ENCODE results near the gene FKBP11. TPM values are rescaled to one million over a fixed set of nuclear protein-coding genes. Genes with fewer than 3 reads are reported as not detected.

Gene FKBP11
- 10 to 100 TPM; 22.4 to 82.7 (median 51.1) TPM for polyA plus RNA-seq
- long read RNA-seq, donor 1, full-length matches to known transcripts: 88 of 88 reads
- long read RNA-seq, donor 1, partial matches to known transcripts: 0 of 88 reads
- long read RNA-seq, donor 1, other reads (novel, unspliced or antisense): 0 of 88 reads
- long read RNA-seq, donor 2, full-length matches to known transcripts: 20 of 20 reads
- long read RNA-seq, donor 2, partial matches to known transcripts: 0 of 20 reads
- long read RNA-seq, donor 2, other reads (novel, unspliced or antisense): 0 of 20 reads
- long read RNA-seq, donor 3, full-length matches to known transcripts: 32 of 32 reads
- long read RNA-seq, donor 3, partial matches to known transcripts: 0 of 32 reads
- long read RNA-seq, donor 3, other reads (novel, unspliced or antisense): 0 of 32 reads
- long read RNA-seq, donor 4, partial matches to known transcripts: 0 of 1 reads
- long read RNA-seq, donor 4, other reads (novel, unspliced or antisense): 0 of 1 reads
- long read RNA-seq, donor 5, full-length matches to known transcripts: 13 of 13 reads
- long read RNA-seq, donor 5, partial matches to known transcripts: 0 of 13 reads
- long read RNA-seq, donor 5, other reads (novel, unspliced or antisense): 0 of 13 reads
- long read RNA-seq, donor 6, full-length matches to known transcripts: 22 of 22 reads
- long read RNA-seq, donor 6, partial matches to known transcripts: 0 of 22 reads
- long read RNA-seq, donor 6, other reads (novel, unspliced or antisense): 0 of 22 reads
- long read RNA-seq, donor 7: 0 reads
- long read RNA-seq, donor 8, full-length matches to known transcripts: 3 of 3 reads
- long read RNA-seq, donor 8, partial matches to known transcripts: 0 of 3 reads
- long read RNA-seq, donor 8, other reads (novel, unspliced or antisense): 0 of 3 reads
- long read RNA-seq, donor 9, full-length matches to known transcripts: 8 of 8 reads
- long read RNA-seq, donor 9, partial matches to known transcripts: 0 of 8 reads
- long read RNA-seq, donor 9, other reads (novel, unspliced or antisense): 0 of 8 reads
- long read RNA-seq, donor 10, full-length matches to known transcripts: 39 of 39 reads
- long read RNA-seq, donor 10, partial matches to known transcripts: 0 of 39 reads
- long read RNA-seq, donor 10, other reads (novel, unspliced or antisense): 0 of 39 reads

- Histone ChIP-seq H3K27me3 (ENCODE audit: control insufficient read depth in 3 of 3, insufficient read depth in 3 of 3, low read length in 3 of 3) (no peaks in the 10 kb centered on the region), H3K9me3 (ENCODE audit: control insufficient read depth in 2 of 2, insufficient read depth in 1 of 2, low read depth in 1 of 2, low read length in 1 of 2) (no peaks in the 10 kb centered on the region), H3K4me1 (ENCODE audit: control insufficient read depth in 3 of 3, insufficient read depth in 2 of 3, low read depth in 1 of 3, low read length in 2 of 3) (peaks cover 0 to 8% (median 3%) of the 10 kb centered on the region in 3 donors), H3K27ac (ENCODE audit: low read depth in 1 of 3, low read length in 2 of 3) (peak within 1 kb of the TSS; percentile 43 to 83 (median 48)), H3K36me3 (ENCODE audit: control insufficient read depth in 3 of 3, insufficient read depth in 2 of 3, low read depth in 1 of 3, low read length in 3 of 3) (peaks cover 0 to 26% (median 3%) of the 10 kb centered on the region in 3 donors), H3K4me3 (ENCODE audit: low read depth in 1 of 3, low read length in 3 of 3) (peak within 1 kb of the TSS; percentile 80 to 96 (median 81))
- FAIRE-seq: no peak
- DNase-seq: peak; percentile 71 to 83
- 1 to 4% (median 3%) methylated on average over 35 to 38 of the region's 38 CpGs for WGBS, 3 donors
These were observed at the start of gene FKBP11 for GRCh38 chr12:48925304-48926011. FKBP11 (minus strand) TSS chr12:48925492; CDS start chr12:48925428, 64 bp downstream.

DNA sequence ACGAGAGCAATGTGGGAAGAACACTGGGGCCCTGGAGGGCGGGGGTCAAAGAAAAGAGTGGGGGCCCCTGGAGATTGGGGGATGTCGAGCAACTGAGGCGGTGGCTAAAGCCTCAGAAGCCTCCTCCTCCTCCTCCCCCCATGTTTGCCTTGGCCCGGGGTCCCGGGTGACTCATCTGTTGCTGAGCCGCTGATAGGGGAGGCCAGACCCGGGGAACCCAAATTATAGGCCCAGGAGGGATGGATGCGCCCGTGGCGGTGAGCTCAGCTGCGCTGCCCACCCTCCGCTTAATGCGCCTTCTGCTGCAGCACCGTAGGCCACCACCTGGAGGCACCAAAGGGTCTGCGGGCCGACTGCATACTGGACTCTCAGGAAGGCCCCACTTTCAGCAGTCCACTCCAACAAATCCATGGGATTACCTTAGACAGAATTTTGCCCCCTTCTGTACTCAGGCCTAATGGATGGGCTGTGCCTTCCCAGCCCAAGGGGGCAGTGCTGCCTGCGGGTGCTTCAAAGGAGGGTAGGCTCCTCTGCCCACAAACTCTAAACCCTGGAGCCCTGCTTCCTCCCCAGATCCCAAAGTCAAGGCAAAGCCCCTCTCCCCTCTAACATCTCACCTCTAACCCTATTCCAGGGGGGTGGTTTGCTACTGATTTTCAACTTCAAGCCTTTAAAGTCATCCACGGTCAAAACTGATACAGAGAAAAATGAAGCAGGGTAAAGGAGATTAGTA lies 48.8 kb upstream of the FKBP11 start:
- Histone ChIP-seq H3K27me3 (ENCODE audit: control insufficient read depth in 3 of 3, insufficient read depth in 3 of 3, low read length in 3 of 3) (peaks cover 0 to 97% (median 48%) of the 10 kb centered on the region in 3 donors), H3K36me3 (ENCODE audit: control insufficient read depth in 3 of 3, insufficient read depth in 2 of 3, low read depth in 1 of 3, low read length in 3 of 3) (no peaks in the 10 kb centered on the region), H3K4me3 (ENCODE audit: low read depth in 1 of 3, low read length in 3 of 3) (no peak overlapping the region), H3K27ac (ENCODE audit: low read depth in 1 of 3, low read length in 2 of 3) (no peak overlapping the region), H3K4me1 (ENCODE audit: control insufficient read depth in 3 of 3, insufficient read depth in 2 of 3, low read depth in 1 of 3, low read length in 2 of 3) (peaks cover 3 to 40% (median 3%) of the 10 kb centered on the region in 3 donors), H3K9me3 (ENCODE audit: control insufficient read depth in 2 of 2, insufficient read depth in 1 of 2, low read depth in 1 of 2, low read length in 1 of 2) (peaks cover 0 to 6% of the 10 kb centered on the region in 2 donors)
- 10 to 23% (median 13%) methylated on average over 14 to 19 of the region's 19 CpGs for WGBS, 3 donors
- DNase-seq: peak; percentile 23 to 70
- no peak for FAIRE-seq

- 12 to 19% (median 17%) methylated on average over 12 of the region's 12 CpGs for WGBS, 3 donors
- no peak for FAIRE-seq
- peaks cover 2 to 36% (median 3%) of the 10 kb centered on the region in 3 donors for H3K4me1 ChIP-seq (ENCODE audit: control insufficient read depth in 3 of 3, insufficient read depth in 2 of 3, low read depth in 1 of 3, low read length in 2 of 3)
- no peak overlapping the region for H3K27ac ChIP-seq (ENCODE audit: low read depth in 1 of 3, low read length in 2 of 3)
- H3K36me3 ChIP-seq (ENCODE audit: control insufficient read depth in 3 of 3, insufficient read depth in 2 of 3, low read depth in 1 of 3, low read length in 3 of 3): no peaks in the 10 kb centered on the region
- peaks cover 0 to 97% (median 46%) of the 10 kb centered on the region in 3 donors for H3K27me3 ChIP-seq (ENCODE audit: control insufficient read depth in 3 of 3, insufficient read depth in 3 of 3, low read length in 3 of 3)
- no peak for DNase-seq
- H3K4me3 ChIP-seq (ENCODE audit: low read depth in 1 of 3, low read length in 3 of 3): no peak overlapping the region
- H3K9me3 ChIP-seq (ENCODE audit: control insufficient read depth in 2 of 2, insufficient read depth in 1 of 2, low read depth in 1 of 2, low read length in 1 of 2): peaks cover 0 to 5% of the 10 kb centered on the region in 2 donors
These were observed 48.2 kb upstream of the FKBP11 start for GRCh38 chr12:48973531-48973930.

- peaks cover 0 to 97% (median 46%) of the 10 kb centered on the region in 3 donors for H3K27me3 ChIP-seq (ENCODE audit: control insufficient read depth in 3 of 3, insufficient read depth in 3 of 3, low read length in 3 of 3)
- FAIRE-seq (no peak), DNase-seq (no peak)
- H3K4me1 ChIP-seq (ENCODE audit: control insufficient read depth in 3 of 3, insufficient read depth in 2 of 3, low read depth in 1 of 3, low read length in 2 of 3): peaks cover 2 to 35% (median 3%) of the 10 kb centered on the region in 3 donors
- H3K4me3 ChIP-seq (ENCODE audit: low read depth in 1 of 3, low read length in 3 of 3): no peak overlapping the region
- H3K36me3 ChIP-seq (ENCODE audit: control insufficient read depth in 3 of 3, insufficient read depth in 2 of 3, low read depth in 1 of 3, low read length in 3 of 3): no peaks in the 10 kb centered on the region
- 7 to 21% (median 12%) methylated on average over 3 of the region's 3 CpGs for WGBS, 3 donors
- no peak overlapping the region for H3K27ac ChIP-seq (ENCODE audit: low read depth in 1 of 3, low read length in 2 of 3)
- H3K9me3 ChIP-seq (ENCODE audit: control insufficient read depth in 2 of 2, insufficient read depth in 1 of 2, low read depth in 1 of 2, low read length in 1 of 2): peaks cover 0 to 5% of the 10 kb centered on the region in 2 donors
These were observed 47.7 kb upstream of the FKBP11 start for GRCh38 chr12:48972952-48973483.

DNA sequence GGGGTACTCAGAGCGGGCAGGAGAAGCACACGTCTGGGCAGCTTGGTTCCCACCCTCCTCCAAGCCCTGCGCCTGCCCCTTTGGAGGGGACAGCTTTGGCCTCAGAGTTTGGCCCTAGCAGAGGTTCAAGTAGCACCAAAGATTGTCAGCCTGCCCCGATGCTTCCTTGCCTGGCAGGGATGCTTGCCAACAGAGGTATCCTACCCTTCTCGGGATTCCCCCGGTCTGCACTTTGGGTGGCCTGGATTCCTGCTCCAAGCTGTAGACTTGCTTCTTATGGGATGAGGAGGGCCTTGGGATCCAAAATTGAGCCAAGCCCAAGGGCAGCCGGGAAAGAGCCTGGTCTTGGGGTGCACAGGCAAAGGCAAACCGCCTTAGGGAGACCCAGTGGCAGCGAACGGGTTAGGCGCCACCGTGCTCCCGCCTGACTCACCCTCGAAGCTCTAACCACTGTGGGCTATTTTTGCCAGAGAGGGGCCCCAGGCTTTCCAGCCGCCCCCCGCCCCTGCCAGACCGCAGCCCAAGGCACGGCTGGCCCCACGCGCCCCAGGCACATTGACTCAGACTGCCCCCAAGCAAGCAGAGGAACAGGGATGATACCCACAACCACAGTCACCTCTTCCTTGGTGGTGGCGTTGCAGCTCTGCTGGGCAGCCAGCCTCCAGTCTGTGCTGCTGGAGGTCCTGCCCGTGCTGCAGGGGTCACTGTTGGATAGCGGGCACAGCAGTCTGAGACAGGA lies 47.1 kb upstream of the FKBP11 start:
- Histone ChIP-seq H3K27ac (ENCODE audit: low read depth in 1 of 3, low read length in 2 of 3) (no peak overlapping the region), H3K36me3 (ENCODE audit: control insufficient read depth in 3 of 3, insufficient read depth in 2 of 3, low read depth in 1 of 3, low read length in 3 of 3) (no peaks in the 10 kb centered on the region), H3K4me1 (ENCODE audit: control insufficient read depth in 3 of 3, insufficient read depth in 2 of 3, low read depth in 1 of 3, low read length in 2 of 3) (peaks cover 2 to 29% (median 3%) of the 10 kb centered on the region in 3 donors), H3K4me3 (ENCODE audit: low read depth in 1 of 3, low read length in 3 of 3) (no peak overlapping the region), H3K27me3 (ENCODE audit: control insufficient read depth in 3 of 3, insufficient read depth in 3 of 3, low read length in 3 of 3) (peaks cover 0 to 97% (median 44%) of the 10 kb centered on the region in 3 donors), H3K9me3 (ENCODE audit: control insufficient read depth in 2 of 2, insufficient read depth in 1 of 2, low read depth in 1 of 2, low read length in 1 of 2) (peaks cover 0 to under 1% of the 10 kb centered on the region in 2 donors)
- DNase-seq (no peak), FAIRE-seq (no peak)
- WGBS, 3 donors: 10 to 14% (median 10%) methylated on average over 23 of the region's 23 CpGs

DNA sequence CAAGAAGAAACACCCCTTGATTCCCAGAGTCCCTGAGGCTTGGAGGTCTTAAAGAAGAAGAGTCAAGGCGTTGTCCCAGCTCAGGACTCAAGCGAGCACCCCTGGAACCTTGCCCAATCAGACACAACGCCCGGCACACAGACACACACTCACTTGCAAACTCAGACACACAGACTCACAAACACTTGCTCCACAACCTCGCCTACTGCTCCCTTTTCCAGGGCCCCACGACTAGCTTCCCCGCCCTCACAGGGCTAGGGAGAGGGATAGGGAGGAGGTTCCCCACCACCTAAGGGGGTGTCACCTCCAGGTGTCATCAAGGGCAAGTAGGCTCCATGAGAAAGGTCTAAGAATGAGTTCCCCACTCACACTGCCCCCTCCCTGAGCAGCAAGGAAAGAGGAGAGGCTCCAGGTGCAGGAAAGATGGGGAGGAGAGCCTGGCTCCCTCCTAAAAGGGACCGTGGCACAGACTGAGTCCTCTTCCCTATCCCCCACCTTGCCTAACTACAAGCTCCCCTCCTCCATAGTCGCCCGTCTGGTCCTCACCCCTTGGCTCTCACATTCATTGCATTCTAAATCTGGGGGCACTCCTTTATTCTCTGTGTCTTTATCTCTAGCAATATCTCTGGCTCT lies 45.5 kb upstream of the FKBP11 start:
- FAIRE-seq (no peak), DNase-seq (no peak)
- H3K36me3 ChIP-seq (ENCODE audit: control insufficient read depth in 3 of 3, insufficient read depth in 2 of 3, low read depth in 1 of 3, low read length in 3 of 3): no peaks in the 10 kb centered on the region

More for the DNA sequence above, 45.5 kb upstream of the FKBP11 start:
- peaks cover 2 to 25% (median 3%) of the 10 kb centered on the region in 3 donors for H3K4me1 ChIP-seq (ENCODE audit: control insufficient read depth in 3 of 3, insufficient read depth in 2 of 3, low read depth in 1 of 3, low read length in 2 of 3)
- H3K4me3 ChIP-seq (ENCODE audit: low read depth in 1 of 3, low read length in 3 of 3): no peak overlapping the region
- no peaks in the 10 kb centered on the region for H3K9me3 ChIP-seq (ENCODE audit: control insufficient read depth in 2 of 2, insufficient read depth in 1 of 2, low read depth in 1 of 2, low read length in 1 of 2)
- H3K27ac ChIP-seq (ENCODE audit: low read depth in 1 of 3, low read length in 2 of 3): no peak overlapping the region
- peaks cover 0 to 89% (median 44%) of the 10 kb centered on the region in 3 donors for H3K27me3 ChIP-seq (ENCODE audit: control insufficient read depth in 3 of 3, insufficient read depth in 3 of 3, low read length in 3 of 3)
- WGBS, 3 donors: 16 to 27% (median 21%) methylated on average over 10 of the region's 10 CpGs

All from small intestine (tissue), 16 donors.